Measurements from ENCODE around the gene RPS6KA2.

RPS6KA2 gene

DNA sequence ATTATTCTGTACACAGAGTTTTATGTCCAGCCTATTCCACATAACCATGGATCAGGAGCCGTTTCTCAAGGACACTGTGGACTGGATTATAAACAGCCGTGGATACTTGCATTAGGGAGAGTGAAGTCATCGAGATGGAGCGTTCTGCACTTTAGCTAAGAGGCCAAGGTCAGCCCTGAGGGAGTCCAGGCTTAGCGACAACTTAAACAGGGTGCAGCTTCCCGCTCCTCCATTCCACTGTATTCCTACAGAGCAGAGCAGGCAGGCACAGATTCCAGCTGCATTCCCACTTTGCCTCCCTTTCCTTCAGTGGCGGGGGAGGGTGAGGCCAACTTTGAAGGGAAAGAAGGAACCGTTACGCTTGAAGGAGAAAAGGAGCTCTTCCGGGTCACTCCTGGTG is 100.1 kb downstream of the RPS6KA2 start:
- Histone ChIP-seq H2BK5ac (ENCODE audit: low read depth, low read length, poor library complexity) (no peak overlapping the region), H3K79me1 (ENCODE audit: low read length) (no peaks in the 10 kb centered on the region), H3K18ac (ENCODE audit: low read length) (no peak overlapping the region), H3K4me3 (ENCODE audit: low read depth, low read length) (no peak overlapping the region), H3K14ac (ENCODE audit: low read length) (no peak overlapping the region), H3K27ac (ENCODE audit: low read depth, low read length) (no peak overlapping the region), H3K27me3 (ENCODE audit: insufficient read depth, low read length) (no peaks in the 10 kb centered on the region), H3K4ac (ENCODE audit: low read depth, low read length) (no peak overlapping the region), H2BK120ac (ENCODE audit: insufficient read depth, low read length, poor library complexity) (no peak overlapping the region), H2AFZ (ENCODE audit: insufficient read depth, low read length, poor library complexity) (no peak overlapping the region), H3K23ac (ENCODE audit: low read length) (no peak overlapping the region), H3K4me1 (ENCODE audit: control insufficient read depth in 1 of 2, insufficient read depth in 2 of 2, low read length in 2 of 2) (peaks cover 0 to 11% of the 10 kb centered on the region in 2 experiments), H4K91ac (ENCODE audit: low read depth, low read length) (no peak overlapping the region), H3K9ac (ENCODE audit: low read length) (no peak overlapping the region), H2BK12ac (ENCODE audit: low read length) (no peak overlapping the region), H2AK5ac (ENCODE audit: low read length) (no peak overlapping the region), H4K12ac (ENCODE audit: low read depth, low read length) (no peak overlapping the region), H3K4me2 (ENCODE audit: low read length) (no peak overlapping the region), H4K8ac (ENCODE audit: low read depth, low read length) (no peak overlapping the region), H3K36me3 (ENCODE audit: control insufficient read depth in 1 of 2, insufficient read depth in 2 of 2, low read length in 2 of 2) (peaks cover 10 to 12% of the 10 kb centered on the region in 2 experiments), H3K79me2 (ENCODE audit: control insufficient read depth, insufficient read depth, low read length, poor library complexity) (no peaks in the 10 kb centered on the region), H3K9me3 (ENCODE audit: insufficient read depth, low read depth, low read length) (no peaks in the 10 kb centered on the region)
- no CpG with 5 or more reads among the region's 10 CpGs for WGBS (ENCODE audit: extremely low coverage, insufficient coverage, insufficient read length)
- DNase-seq = no peak

DNA sequence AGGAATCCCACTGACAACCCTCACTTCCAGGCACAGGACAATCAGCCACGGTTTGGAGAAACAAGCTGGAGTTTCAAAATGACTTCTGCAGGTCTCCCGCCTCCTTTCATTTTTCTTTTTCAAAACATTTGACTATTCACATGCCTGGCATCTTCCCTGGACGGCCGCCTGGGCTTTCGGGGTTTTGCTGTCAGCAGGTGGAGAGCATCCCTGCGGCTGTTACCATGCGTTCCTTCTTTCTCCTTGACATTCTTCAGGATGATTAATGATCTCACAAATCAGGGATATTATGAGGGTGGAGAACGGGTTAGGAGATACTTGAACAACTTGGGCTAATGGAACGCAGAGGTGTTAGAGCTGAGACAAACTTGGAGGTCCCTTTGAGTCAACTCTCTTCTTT is 101.5 kb downstream of the RPS6KA2 start:
- WGBS (ENCODE audit: extremely low coverage, insufficient coverage, insufficient read length) = no CpG with 5 or more reads among the region's 9 CpGs
- H3K4me3 ChIP-seq (ENCODE audit: low read depth, low read length) = no peak overlapping the region
- DNase-seq = peak in 1 of 2 donors; percentile 45

DNA sequence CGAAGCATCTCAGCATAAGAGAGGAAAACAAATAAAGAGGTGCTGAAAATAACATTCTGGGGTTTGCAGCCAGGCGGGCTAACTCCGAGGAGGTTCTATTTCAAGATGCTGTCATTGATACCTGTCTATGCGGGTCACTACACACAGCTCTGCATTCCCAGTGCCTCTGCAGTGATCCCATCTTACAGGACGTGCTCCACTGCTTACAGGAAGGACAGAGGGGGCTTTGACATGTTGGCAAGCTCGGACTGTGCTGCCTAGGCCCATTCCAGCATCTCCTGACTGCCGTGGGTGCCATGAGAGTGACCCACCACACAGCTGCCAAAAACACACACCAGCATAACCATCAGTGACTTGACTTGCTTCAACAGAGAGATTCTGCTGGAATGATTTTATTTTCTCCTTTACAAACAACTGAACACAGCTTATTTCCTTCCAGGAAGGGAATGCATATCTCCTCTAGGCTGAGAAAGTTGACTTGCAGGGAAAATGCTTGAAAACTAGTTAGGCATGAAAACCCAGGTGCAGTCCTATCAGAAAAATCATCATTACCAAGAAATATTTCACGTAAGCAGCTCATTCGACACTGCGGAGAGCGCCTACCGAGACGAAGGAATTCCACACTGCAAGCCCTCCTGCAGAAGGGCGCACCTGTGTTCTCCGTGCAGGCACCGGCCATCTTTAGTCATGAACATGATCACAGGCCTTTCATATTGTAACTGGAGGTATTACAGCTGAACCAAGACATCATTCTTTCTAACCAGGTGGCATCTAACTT is 103.1 kb downstream of the RPS6KA2 start:
- Histone ChIP-seq H2AFZ (ENCODE audit: insufficient read depth, low read length, poor library complexity) (no peak overlapping the region), H3K27me3 (ENCODE audit: insufficient read depth, low read length) (no peaks in the 10 kb centered on the region), H3K18ac (ENCODE audit: low read length) (no peak overlapping the region), H3K9me3 (ENCODE audit: insufficient read depth, low read depth, low read length) (peaks cover 2% of the 10 kb centered on the region), H3K36me3 (ENCODE audit: control insufficient read depth in 1 of 2, insufficient read depth in 2 of 2, low read length in 2 of 2) (peaks cover 7 to 8% of the 10 kb centered on the region in 2 experiments), H3K9ac (ENCODE audit: low read length) (no peak overlapping the region), H3K79me1 (ENCODE audit: low read length) (no peaks in the 10 kb centered on the region), H4K8ac (ENCODE audit: low read depth, low read length) (no peak overlapping the region), H3K4me1 (ENCODE audit: control insufficient read depth in 1 of 2, insufficient read depth in 2 of 2, low read length in 2 of 2) (peaks cover 0 to 11% of the 10 kb centered on the region in 2 experiments), H3K4me2 (ENCODE audit: low read length) (no peak overlapping the region), H3K79me2 (ENCODE audit: control insufficient read depth, insufficient read depth, low read length, poor library complexity) (peaks cover 2% of the 10 kb centered on the region), H2BK5ac (ENCODE audit: low read depth, low read length, poor library complexity) (no peak overlapping the region), H3K14ac (ENCODE audit: low read length) (no peak overlapping the region), H3K27ac (ENCODE audit: low read depth, low read length) (no peak overlapping the region), H3K4me3 (ENCODE audit: low read depth, low read length) (no peak overlapping the region), H3K4ac (ENCODE audit: low read depth, low read length) (no peak overlapping the region), H2AK5ac (ENCODE audit: low read length) (no peak overlapping the region), H4K12ac (ENCODE audit: low read depth, low read length) (no peak overlapping the region), H4K91ac (ENCODE audit: low read depth, low read length) (no peak overlapping the region), H3K23ac (ENCODE audit: low read length) (no peak overlapping the region), H2BK12ac (ENCODE audit: low read length) (no peak overlapping the region), H2BK120ac (ENCODE audit: insufficient read depth, low read length, poor library complexity) (no peak overlapping the region)
- peak; percentile 68 to 88 for DNase-seq
- WGBS (ENCODE audit: extremely low coverage, insufficient coverage, insufficient read length) = no CpG with 5 or more reads among the region's 16 CpGs

More for the DNA sequence above, 101.5 kb downstream of the RPS6KA2 start:
- H4K8ac ChIP-seq (ENCODE audit: low read depth, low read length) = no peak overlapping the region
- no peak overlapping the region for H2AFZ ChIP-seq (ENCODE audit: insufficient read depth, low read length, poor library complexity)
- H2BK5ac ChIP-seq (ENCODE audit: low read depth, low read length, poor library complexity) = no peak overlapping the region
- H2BK12ac ChIP-seq (ENCODE audit: low read length) = no peak overlapping the region
- no peak overlapping the region for H4K91ac ChIP-seq (ENCODE audit: low read depth, low read length)
- peaks cover 9 to 13% of the 10 kb centered on the region in 2 experiments for H3K36me3 ChIP-seq (ENCODE audit: control insufficient read depth in 1 of 2, insufficient read depth in 2 of 2, low read length in 2 of 2)
- peaks cover 0 to 11% of the 10 kb centered on the region in 2 experiments for H3K4me1 ChIP-seq (ENCODE audit: control insufficient read depth in 1 of 2, insufficient read depth in 2 of 2, low read length in 2 of 2)
- no peak overlapping the region for H3K4ac ChIP-seq (ENCODE audit: low read depth, low read length)
- no peak overlapping the region for H3K27ac ChIP-seq (ENCODE audit: low read depth, low read length)
- H2BK120ac ChIP-seq (ENCODE audit: insufficient read depth, low read length, poor library complexity) = no peak overlapping the region
- H3K4me2 ChIP-seq (ENCODE audit: low read length) = no peak overlapping the region
- no peak overlapping the region for H4K12ac ChIP-seq (ENCODE audit: low read depth, low read length)
- peaks cover 2% of the 10 kb centered on the region for H3K79me2 ChIP-seq (ENCODE audit: control insufficient read depth, insufficient read depth, low read length, poor library complexity)
- H3K18ac ChIP-seq (ENCODE audit: low read length) = no peak overlapping the region
- H2AK5ac ChIP-seq (ENCODE audit: low read length) = no peak overlapping the region
- no peaks in the 10 kb centered on the region for H3K27me3 ChIP-seq (ENCODE audit: insufficient read depth, low read length)
- peaks cover 2% of the 10 kb centered on the region for H3K9me3 ChIP-seq (ENCODE audit: insufficient read depth, low read depth, low read length)
- H3K14ac ChIP-seq (ENCODE audit: low read length) = no peak overlapping the region
- no peaks in the 10 kb centered on the region for H3K79me1 ChIP-seq (ENCODE audit: low read length)
- H3K23ac ChIP-seq (ENCODE audit: low read length) = no peak overlapping the region
- no peak overlapping the region for H3K9ac ChIP-seq (ENCODE audit: low read length)

DNA sequence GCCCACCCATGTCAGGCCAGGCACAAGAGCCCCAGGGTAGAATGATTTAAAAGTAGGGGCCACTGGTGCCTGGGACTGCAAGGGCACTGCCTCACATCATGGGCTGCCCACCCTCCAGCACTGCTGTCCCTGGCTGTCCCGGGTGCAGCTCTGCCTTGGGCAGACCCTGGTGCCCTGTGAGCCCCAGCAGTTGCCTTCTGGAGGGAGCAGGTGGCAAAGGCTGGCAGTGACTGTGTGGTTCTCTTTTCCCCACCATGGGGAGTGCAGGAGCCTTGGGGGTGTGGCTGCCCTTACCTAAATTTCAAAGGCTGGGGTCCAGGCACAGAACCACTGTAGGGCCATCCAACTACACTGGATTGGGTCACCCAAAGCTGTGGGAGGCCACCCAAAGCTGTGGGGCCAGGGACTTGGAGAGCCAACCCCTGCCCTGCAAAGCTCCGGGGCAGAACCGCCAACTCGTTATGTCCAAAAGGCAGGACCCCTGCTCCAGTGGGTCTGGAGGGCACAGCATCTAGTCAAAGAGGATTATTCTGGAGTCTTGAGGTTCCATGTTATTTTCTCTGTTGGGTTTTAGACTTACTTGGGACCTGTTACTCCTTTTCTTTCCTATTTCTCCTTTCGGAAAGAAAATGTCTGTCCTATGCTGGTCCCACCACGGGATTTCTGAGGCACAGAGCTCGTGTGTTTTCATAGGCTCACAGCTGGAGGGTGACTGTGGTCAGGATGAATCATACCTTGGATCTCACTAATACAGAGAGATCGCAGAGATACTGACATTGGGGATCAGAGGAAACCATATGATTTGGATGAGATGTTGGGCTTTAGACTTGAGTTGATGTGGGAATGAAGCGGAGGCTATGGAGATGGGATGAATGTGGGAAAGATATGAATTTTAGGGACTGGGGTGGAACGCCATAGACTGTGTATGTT is 105.9 kb downstream of the RPS6KA2 start:
- Histone ChIP-seq H3K79me1 (ENCODE audit: low read length) (no peaks in the 10 kb centered on the region), H3K9me3 (ENCODE audit: insufficient read depth, low read depth, low read length) (peaks cover 5% of the 10 kb centered on the region), H2AFZ (ENCODE audit: insufficient read depth, low read length, poor library complexity) (no peak overlapping the region), H3K18ac (ENCODE audit: low read length) (no peak overlapping the region), H2AK5ac (ENCODE audit: low read length) (no peak overlapping the region), H4K91ac (ENCODE audit: low read depth, low read length) (no peak overlapping the region), H2BK5ac (ENCODE audit: low read depth, low read length, poor library complexity) (no peak overlapping the region), H3K4me2 (ENCODE audit: low read length) (no peak overlapping the region), H3K4ac (ENCODE audit: low read depth, low read length) (no peak overlapping the region), H3K14ac (ENCODE audit: low read length) (no peak overlapping the region), H3K4me1 (ENCODE audit: control insufficient read depth in 1 of 2, insufficient read depth in 2 of 2, low read length in 2 of 2) (no peaks in the 10 kb centered on the region), H3K79me2 (ENCODE audit: control insufficient read depth, insufficient read depth, low read length, poor library complexity) (peaks cover 2% of the 10 kb centered on the region), H3K36me3 (ENCODE audit: control insufficient read depth in 1 of 2, insufficient read depth in 2 of 2, low read length in 2 of 2) (peaks cover 11% of the 10 kb centered on the region in 2 experiments), H3K9ac (ENCODE audit: low read length) (no peak overlapping the region), H2BK120ac (ENCODE audit: insufficient read depth, low read length, poor library complexity) (no peak overlapping the region), H4K8ac (ENCODE audit: low read depth, low read length) (no peak overlapping the region), H3K27me3 (ENCODE audit: insufficient read depth, low read length) (no peaks in the 10 kb centered on the region), H3K27ac (ENCODE audit: low read depth, low read length) (no peak overlapping the region), H4K12ac (ENCODE audit: low read depth, low read length) (no peak overlapping the region), H2BK12ac (ENCODE audit: low read length) (no peak overlapping the region), H3K4me3 (ENCODE audit: low read depth, low read length) (no peak overlapping the region), H3K23ac (ENCODE audit: low read length) (no peak overlapping the region)
- WGBS (ENCODE audit: extremely low coverage, insufficient coverage, insufficient read length) = 100% methylated on average over 1 of the region's 10 CpGs
- no peak for DNase-seq
